Neural cell (in vitro differentiated cells): Measurements from ENCODE around the gene CALHM2.

ENCODE experiments used
- CTCF ChIP-seq: fragments of 450-650 bp; IDR thresholded peaks from 2 replicates; pipeline ENCODE4 v1.5.1; 2014; ENCODE audit warnings: antibody characterized with exemption, mild to moderate bottlenecking, moderate library complexity; ENCODE audit not compliant: poor library complexity, severe bottlenecking
- EP300 ChIP-seq: fragments of 450-650 bp; conservative IDR thresholded peaks from 2 replicates; pipeline ENCODE4 v1.6.1; 2014; ENCODE audit warnings: antibody characterized with exemption, mild to moderate bottlenecking, moderate library complexity; ENCODE audit not compliant: poor library complexity, severe bottlenecking
- EZH2 ChIP-seq: fragments of 200-600, 300-800 bp; shearing (Covaris generic), sonication (generic); IDR thresholded peaks from 2 replicates; pipeline ENCODE4 v1.6.1; 2014; ENCODE audit warnings: antibody characterized with exemption, low read length, borderline replicate concordance, mild to moderate bottlenecking; ENCODE audit not compliant: insufficient read depth, poor library complexity, severe bottlenecking
- RAD21 ChIP-seq: fragments of 450-650 bp; conservative IDR thresholded peaks from 2 replicates; pipeline ENCODE4 v1.6.1; 2014; ENCODE audit warnings: antibody characterized with exemption, mild to moderate bottlenecking, moderate library complexity
- TAF1 ChIP-seq: IDR thresholded peaks from 2 replicates; pipeline ENCODE4 v1.6.1; 2012; ENCODE audit warnings: low read depth

- TF ChIP-seq RAD21 = no peak
- TF ChIP-seq TAF1 = no peak
- no peak for TF ChIP-seq CTCF
- TF ChIP-seq EP300 = no peak
- TF ChIP-seq EZH2 = no peak
Measured at GRCh38 chr10:103478671-103479070, 26.5 kb upstream of the CALHM2 start.
